ENCODE data around the gene IL17D. TPM values are rescaled to one million over a fixed set of nuclear protein-coding genes. Genes with fewer than 3 reads are reported as not detected.

IL17D gene
- polyA plus RNA-seq (2013) = 1.7 TPM in 2 replicates

GRCh38 chr13:20702915-20703779, at the start of gene IL17D:
IL17D (plus strand) TSS chr13:20703699; CDS start chr13:20704002, 303 bp downstream.
- peak within 1 kb of the TSS; percentile 82 for H4K8ac ChIP-seq (ENCODE audit: low read depth, low read length)
- peaks cover 0 to 2% of the 10 kb centered on the region in 2 experiments for H3K4me1 ChIP-seq (ENCODE audit: control insufficient read depth in 1 of 2, insufficient read depth in 2 of 2, low read length in 2 of 2)
- peak in 1 of 2 donors; percentile 45 for DNase-seq
- peak within 1 kb of the TSS; percentile 65 for H3K4ac ChIP-seq (ENCODE audit: low read depth, low read length)
- peaks cover 3% of the 10 kb centered on the region for H3K79me2 ChIP-seq (ENCODE audit: control insufficient read depth, insufficient read depth, low read length, poor library complexity)
- peak within 1 kb of the TSS; percentile 73 for H2AFZ ChIP-seq (ENCODE audit: insufficient read depth, low read length, poor library complexity)
- H3K4me2 ChIP-seq (ENCODE audit: low read length) = peak within 1 kb of the TSS; percentile 100
- peak within 1 kb of the TSS; percentile 69 for H3K14ac ChIP-seq (ENCODE audit: low read length)
- no peaks in the 10 kb centered on the region for H3K36me3 ChIP-seq (ENCODE audit: control insufficient read depth in 1 of 2, insufficient read depth in 2 of 2, low read length in 2 of 2)
- no CpG with 5 or more reads among the region's 94 CpGs for WGBS (ENCODE audit: extremely low coverage, insufficient coverage, insufficient read length)
- H3K27me3 ChIP-seq (ENCODE audit: insufficient read depth, low read length) = no peaks in the 10 kb centered on the region
- H3K4me3 ChIP-seq (ENCODE audit: low read depth, low read length) = peak within 1 kb of the TSS; percentile 84
- no peak within 1 kb of the TSS for H3K27ac ChIP-seq (ENCODE audit: low read depth, low read length)
- H3K9ac ChIP-seq (ENCODE audit: low read length) = peak within 1 kb of the TSS; percentile 78
- H3K9me3 ChIP-seq (ENCODE audit: insufficient read depth, low read depth, low read length) = no peaks in the 10 kb centered on the region
- no peak within 1 kb of the TSS for H2BK12ac ChIP-seq (ENCODE audit: low read length)
- H2BK5ac ChIP-seq (ENCODE audit: low read depth, low read length, poor library complexity) = no peak within 1 kb of the TSS
- peak within 1 kb of the TSS; percentile 60 for H4K91ac ChIP-seq (ENCODE audit: low read depth, low read length)
- peaks cover 5% of the 10 kb centered on the region for H3K79me1 ChIP-seq (ENCODE audit: low read length)
- peak within 1 kb of the TSS; percentile 76 for H3K18ac ChIP-seq (ENCODE audit: low read length)
- peak within 1 kb of the TSS; percentile 13 for H2BK120ac ChIP-seq (ENCODE audit: insufficient read depth, low read length, poor library complexity)
- peak within 1 kb of the TSS; percentile 60 for H4K12ac ChIP-seq (ENCODE audit: low read depth, low read length)
- no peak within 1 kb of the TSS for H3K23ac ChIP-seq (ENCODE audit: low read length)
- no peak within 1 kb of the TSS for H2AK5ac ChIP-seq (ENCODE audit: low read length)

DNA sequence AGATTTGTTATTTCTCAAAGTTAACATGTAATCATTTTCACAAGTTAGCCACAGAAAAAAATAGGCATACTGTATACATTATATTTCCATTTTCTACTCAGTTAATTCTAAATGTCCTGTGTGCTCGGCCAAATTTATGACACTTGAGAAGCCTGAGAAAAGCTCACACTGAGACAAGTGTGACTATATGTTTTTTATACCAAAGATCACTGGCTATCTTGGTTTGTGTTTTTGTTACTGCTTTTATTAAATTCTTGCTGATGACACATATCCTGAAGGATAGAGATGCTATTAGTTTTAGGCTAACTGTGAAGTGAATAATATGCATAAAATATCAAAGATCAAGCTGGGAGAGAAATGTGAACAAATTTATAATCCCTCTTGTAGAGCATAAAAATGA, 49.3 kb upstream of the IL17D start:
- Histone ChIP-seq H3K27ac (ENCODE audit: low read depth, low read length) (no peak overlapping the region), H2BK5ac (ENCODE audit: low read depth, low read length, poor library complexity) (no peak overlapping the region), H3K9me3 (ENCODE audit: insufficient read depth, low read depth, low read length) (no peaks in the 10 kb centered on the region), H3K79me2 (ENCODE audit: control insufficient read depth, insufficient read depth, low read length, poor library complexity) (no peaks in the 10 kb centered on the region), H3K4me3 (ENCODE audit: low read depth, low read length) (no peak overlapping the region), H2BK120ac (ENCODE audit: insufficient read depth, low read length, poor library complexity) (no peak overlapping the region), H3K23ac (ENCODE audit: low read length) (no peak overlapping the region), H3K18ac (ENCODE audit: low read length) (no peak overlapping the region), H3K79me1 (ENCODE audit: low read length) (no peaks in the 10 kb centered on the region), H3K27me3 (ENCODE audit: insufficient read depth, low read length) (no peaks in the 10 kb centered on the region), H4K12ac (ENCODE audit: low read depth, low read length) (no peak overlapping the region), H3K14ac (ENCODE audit: low read length) (no peak overlapping the region), H3K36me3 (ENCODE audit: control insufficient read depth in 1 of 2, insufficient read depth in 2 of 2, low read length in 2 of 2) (no peaks in the 10 kb centered on the region), H3K4me1 (ENCODE audit: control insufficient read depth in 1 of 2, insufficient read depth in 2 of 2, low read length in 2 of 2) (no peaks in the 10 kb centered on the region), H3K9ac (ENCODE audit: low read length) (no peak overlapping the region), H4K8ac (ENCODE audit: low read depth, low read length) (no peak overlapping the region), H3K4me2 (ENCODE audit: low read length) (no peak overlapping the region), H4K91ac (ENCODE audit: low read depth, low read length) (no peak overlapping the region), H2AK5ac (ENCODE audit: low read length) (no peak overlapping the region), H2AFZ (ENCODE audit: insufficient read depth, low read length, poor library complexity) (no peak overlapping the region), H2BK12ac (ENCODE audit: low read length) (no peak overlapping the region), H3K4ac (ENCODE audit: low read depth, low read length) (no peak overlapping the region)
- DNase-seq = no peak
- no CpG with 5 or more reads among the region's 1 CpG for WGBS (ENCODE audit: extremely low coverage, insufficient coverage, insufficient read length)

GRCh38 chr13:20658451-20659040, 45.0 kb upstream of the IL17D start:
- no peak for DNase-seq
- no peak overlapping the region for H3K18ac ChIP-seq (ENCODE audit: low read length)
- H3K79me1 ChIP-seq (ENCODE audit: low read length) = no peaks in the 10 kb centered on the region
- H2AFZ ChIP-seq (ENCODE audit: insufficient read depth, low read length, poor library complexity) = no peak overlapping the region
- H4K8ac ChIP-seq (ENCODE audit: low read depth, low read length) = no peak overlapping the region
- no peaks in the 10 kb centered on the region for H3K4me1 ChIP-seq (ENCODE audit: control insufficient read depth in 1 of 2, insufficient read depth in 2 of 2, low read length in 2 of 2)
- no peaks in the 10 kb centered on the region for H3K36me3 ChIP-seq (ENCODE audit: control insufficient read depth in 1 of 2, insufficient read depth in 2 of 2, low read length in 2 of 2)
- no peak overlapping the region for H3K23ac ChIP-seq (ENCODE audit: low read length)
- H2BK120ac ChIP-seq (ENCODE audit: insufficient read depth, low read length, poor library complexity) = no peak overlapping the region
- H3K4me2 ChIP-seq (ENCODE audit: low read length) = no peak overlapping the region
- no peak overlapping the region for H3K4ac ChIP-seq (ENCODE audit: low read depth, low read length)
- no peaks in the 10 kb centered on the region for H3K27me3 ChIP-seq (ENCODE audit: insufficient read depth, low read length)
- no peak overlapping the region for H3K9ac ChIP-seq (ENCODE audit: low read length)
- no CpG with 5 or more reads among the region's 5 CpGs for WGBS (ENCODE audit: extremely low coverage, insufficient coverage, insufficient read length)
- no peak overlapping the region for H3K14ac ChIP-seq (ENCODE audit: low read length)
- H3K27ac ChIP-seq (ENCODE audit: low read depth, low read length) = no peak overlapping the region
- H3K9me3 ChIP-seq (ENCODE audit: insufficient read depth, low read depth, low read length) = no peaks in the 10 kb centered on the region
- H3K4me3 ChIP-seq (ENCODE audit: low read depth, low read length) = no peak overlapping the region
- no peaks in the 10 kb centered on the region for H3K79me2 ChIP-seq (ENCODE audit: control insufficient read depth, insufficient read depth, low read length, poor library complexity)
- no peak overlapping the region for H2BK12ac ChIP-seq (ENCODE audit: low read length)
- no peak overlapping the region for H4K12ac ChIP-seq (ENCODE audit: low read depth, low read length)
- H4K91ac ChIP-seq (ENCODE audit: low read depth, low read length) = no peak overlapping the region
- H2AK5ac ChIP-seq (ENCODE audit: low read length) = no peak overlapping the region
- no peak overlapping the region for H2BK5ac ChIP-seq (ENCODE audit: low read depth, low read length, poor library complexity)

GRCh38 chr13:20664351-20664750, 39.1 kb upstream of the IL17D start:
- Histone ChIP-seq H3K27ac (ENCODE audit: low read depth, low read length) (no peak overlapping the region), H2BK5ac (ENCODE audit: low read depth, low read length, poor library complexity) (no peak overlapping the region), H3K9ac (ENCODE audit: low read length) (no peak overlapping the region), H2BK12ac (ENCODE audit: low read length) (no peak overlapping the region), H4K8ac (ENCODE audit: low read depth, low read length) (no peak overlapping the region), H3K79me2 (ENCODE audit: control insufficient read depth, insufficient read depth, low read length, poor library complexity) (no peaks in the 10 kb centered on the region), H4K91ac (ENCODE audit: low read depth, low read length) (no peak overlapping the region), H4K12ac (ENCODE audit: low read depth, low read length) (no peak overlapping the region), H2AFZ (ENCODE audit: insufficient read depth, low read length, poor library complexity) (no peak overlapping the region), H3K79me1 (ENCODE audit: low read length) (no peaks in the 10 kb centered on the region), H3K18ac (ENCODE audit: low read length) (no peak overlapping the region), H3K27me3 (ENCODE audit: insufficient read depth, low read length) (no peaks in the 10 kb centered on the region), H3K4me1 (ENCODE audit: control insufficient read depth in 1 of 2, insufficient read depth in 2 of 2, low read length in 2 of 2) (peaks cover 0 to 4% of the 10 kb centered on the region in 2 experiments), H3K23ac (ENCODE audit: low read length) (no peak overlapping the region), H3K4me2 (ENCODE audit: low read length) (no peak overlapping the region), H3K4ac (ENCODE audit: low read depth, low read length) (no peak overlapping the region), H2AK5ac (ENCODE audit: low read length) (no peak overlapping the region), H3K9me3 (ENCODE audit: insufficient read depth, low read depth, low read length) (no peaks in the 10 kb centered on the region), H3K4me3 (ENCODE audit: low read depth, low read length) (no peak overlapping the region), H3K14ac (ENCODE audit: low read length) (no peak overlapping the region), H2BK120ac (ENCODE audit: insufficient read depth, low read length, poor library complexity) (no peak overlapping the region), H3K36me3 (ENCODE audit: control insufficient read depth in 1 of 2, insufficient read depth in 2 of 2, low read length in 2 of 2) (peaks cover 1 to 2% of the 10 kb centered on the region in 2 experiments)
- DNase-seq = no peak
